HG02571 (cell line): ENCODE measurements around the gene LRTM2.

Source experiments
- ATAC-seq: cut with Tn5 transposase; IDR thresholded peaks from one replicate; pipeline ENCODE4 v1.9.1; 2021; ENCODE audit warnings: mild to moderate bottlenecking, moderate library complexity; ENCODE audit not compliant: unreplicated experiment

Gene LRTM2

DNA sequence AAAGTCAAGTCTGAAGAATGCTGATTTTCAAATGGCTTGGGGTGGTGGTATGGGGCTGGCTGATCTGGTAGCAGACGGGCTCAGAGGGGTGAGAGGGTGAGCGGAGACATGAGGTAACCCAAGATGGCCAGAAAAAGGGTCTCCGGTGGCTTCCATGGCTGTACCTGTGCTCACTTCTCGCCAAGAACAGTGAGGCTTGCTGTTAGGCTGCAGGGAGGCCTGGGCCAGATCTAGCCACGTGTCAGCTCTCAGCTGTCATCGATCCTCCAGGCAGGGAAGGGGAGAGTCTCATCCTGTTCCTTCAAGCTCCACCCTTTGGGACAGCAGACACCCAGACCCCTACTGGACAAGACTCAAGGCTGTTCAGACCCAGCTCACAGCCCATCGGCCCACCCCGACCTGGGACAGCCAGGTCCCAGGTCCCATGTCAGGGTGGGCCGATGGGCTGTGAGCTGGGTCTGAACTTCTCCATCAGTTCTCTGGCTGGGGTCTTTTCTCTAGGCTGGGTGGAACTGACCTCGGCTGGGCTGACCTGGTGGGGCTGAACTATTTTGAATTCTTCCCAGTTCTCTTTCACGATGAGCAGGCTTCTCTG is 9.0 kb downstream of the LRTM2 start:
- no peak for ATAC-seq

DNA sequence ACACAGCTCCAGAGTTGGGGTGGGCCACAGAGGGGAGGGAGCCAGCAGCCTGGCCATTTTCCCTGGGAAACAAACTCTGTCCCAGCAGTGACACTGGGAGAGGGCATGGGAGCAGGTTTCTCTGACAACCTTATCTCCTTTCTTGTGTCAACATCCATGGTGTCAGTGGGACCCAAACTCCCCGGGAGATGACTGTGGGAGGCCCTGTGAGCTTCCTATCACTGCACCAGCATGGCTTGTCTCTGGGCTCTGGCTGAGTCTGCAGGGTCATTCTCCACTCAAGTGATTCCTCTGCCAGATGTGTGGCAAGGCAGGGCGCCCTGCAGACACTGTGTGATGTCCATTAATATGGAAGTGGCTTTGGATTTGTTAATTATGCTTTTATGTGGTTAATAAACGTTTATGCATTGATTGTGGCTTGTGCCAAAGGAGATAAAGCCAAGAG is 10.1 kb downstream of the LRTM2 start:
- ATAC-seq = no peak

DNA sequence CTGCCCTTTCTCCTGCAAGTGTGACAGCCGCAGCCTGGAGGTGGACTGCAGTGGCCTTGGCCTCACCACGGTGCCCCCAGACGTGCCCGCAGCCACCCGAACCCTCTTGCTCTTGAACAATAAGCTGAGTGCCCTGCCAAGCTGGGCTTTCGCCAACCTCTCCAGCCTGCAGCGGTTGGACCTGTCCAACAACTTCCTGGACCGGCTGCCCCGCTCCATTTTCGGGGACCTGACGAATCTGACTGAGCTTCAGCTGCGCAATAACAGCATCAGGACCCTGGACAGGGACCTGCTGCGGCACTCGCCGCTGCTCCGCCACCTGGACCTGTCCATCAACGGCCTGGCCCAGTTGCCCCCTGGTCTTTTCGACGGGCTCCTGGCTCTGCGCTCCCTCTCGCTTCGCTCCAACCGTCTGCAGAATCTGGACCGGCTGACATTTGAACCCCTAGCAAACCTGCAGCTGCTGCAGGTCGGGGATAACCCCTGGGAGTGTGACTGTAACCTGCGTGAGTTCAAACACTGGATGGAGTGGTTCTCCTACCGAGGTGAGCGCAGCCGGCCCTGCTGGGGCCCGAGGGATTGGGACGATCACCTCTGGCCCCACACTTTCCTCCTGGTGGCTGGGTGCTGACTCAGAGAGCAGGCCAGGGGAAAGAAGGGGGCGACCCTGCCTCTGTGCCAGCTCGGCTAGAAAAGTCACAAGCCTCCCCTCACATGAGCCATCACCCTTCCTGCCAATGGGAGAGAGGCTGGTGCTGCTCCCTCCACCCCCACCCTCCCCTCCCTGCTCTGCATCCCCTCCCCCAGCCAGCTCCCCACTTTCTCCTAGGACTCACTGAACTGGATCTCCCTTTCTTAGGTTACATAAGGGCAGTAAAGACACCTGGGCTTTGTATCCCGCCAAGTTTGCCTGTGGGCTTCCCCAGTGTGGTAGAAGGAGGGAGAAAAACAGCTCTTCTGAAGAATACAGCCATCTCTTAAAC is 10.9 kb downstream of the LRTM2 start:
- no peak for ATAC-seq

DNA sequence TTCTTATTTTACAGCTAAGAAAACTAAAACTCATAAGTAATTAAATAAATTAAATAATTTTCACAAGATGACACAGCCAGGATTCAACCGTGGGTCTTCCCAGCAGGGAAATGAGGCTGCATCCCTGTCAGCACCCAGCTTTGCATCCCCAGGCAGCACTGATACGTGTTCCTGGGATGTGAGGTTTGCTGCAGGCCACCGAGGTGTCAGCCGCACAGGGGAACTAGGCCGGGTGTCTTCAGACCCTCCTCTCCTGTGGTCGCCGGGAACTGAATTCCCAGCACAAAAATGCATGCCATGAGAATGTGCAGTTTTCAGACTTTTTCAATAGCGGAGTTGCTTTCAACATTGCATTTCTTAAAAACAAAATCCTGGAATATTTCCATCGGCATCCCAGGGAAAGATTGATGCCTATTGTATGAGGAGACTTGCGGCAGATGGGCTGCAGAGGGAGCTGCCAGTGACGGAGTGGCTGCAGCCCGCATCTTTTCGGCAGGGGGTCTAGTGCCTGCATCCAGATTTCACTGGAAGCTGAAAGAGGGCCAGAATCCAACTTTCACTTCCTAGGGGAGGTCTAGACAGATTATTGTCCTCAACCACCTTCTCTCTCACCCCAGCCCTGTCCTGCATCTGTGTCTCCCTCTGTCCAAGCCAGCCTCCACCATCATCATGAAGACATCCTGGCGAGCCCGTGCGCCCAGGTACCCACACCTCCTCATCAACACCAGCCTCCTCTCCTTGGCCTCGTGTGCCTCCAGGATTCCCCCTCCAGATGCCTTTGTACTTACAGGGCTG is 12.6 kb downstream of the LRTM2 start:
- no peak for ATAC-seq

DNA sequence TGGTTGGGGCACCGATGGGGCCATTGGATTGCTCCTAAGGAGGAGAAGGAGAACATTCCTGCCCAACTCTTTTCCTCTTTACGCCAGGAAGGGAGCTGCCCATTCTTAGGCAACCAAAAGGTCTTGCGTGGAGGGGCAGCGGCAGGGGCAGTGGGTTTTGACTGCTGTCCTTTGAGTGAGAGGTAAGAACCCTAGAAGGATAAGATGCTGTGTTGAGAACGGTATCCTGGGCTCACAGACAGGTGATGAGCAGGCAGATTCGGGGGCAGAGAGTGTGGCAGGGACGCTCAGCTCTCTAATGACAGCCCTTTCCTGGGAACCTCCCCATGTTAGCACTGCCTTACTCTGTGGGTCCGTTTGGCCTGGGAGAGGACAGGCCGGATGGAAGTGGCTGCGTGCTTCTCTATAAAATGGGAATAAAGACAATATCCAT is 13.2 kb downstream of the LRTM2 start:
- no peak for ATAC-seq

DNA sequence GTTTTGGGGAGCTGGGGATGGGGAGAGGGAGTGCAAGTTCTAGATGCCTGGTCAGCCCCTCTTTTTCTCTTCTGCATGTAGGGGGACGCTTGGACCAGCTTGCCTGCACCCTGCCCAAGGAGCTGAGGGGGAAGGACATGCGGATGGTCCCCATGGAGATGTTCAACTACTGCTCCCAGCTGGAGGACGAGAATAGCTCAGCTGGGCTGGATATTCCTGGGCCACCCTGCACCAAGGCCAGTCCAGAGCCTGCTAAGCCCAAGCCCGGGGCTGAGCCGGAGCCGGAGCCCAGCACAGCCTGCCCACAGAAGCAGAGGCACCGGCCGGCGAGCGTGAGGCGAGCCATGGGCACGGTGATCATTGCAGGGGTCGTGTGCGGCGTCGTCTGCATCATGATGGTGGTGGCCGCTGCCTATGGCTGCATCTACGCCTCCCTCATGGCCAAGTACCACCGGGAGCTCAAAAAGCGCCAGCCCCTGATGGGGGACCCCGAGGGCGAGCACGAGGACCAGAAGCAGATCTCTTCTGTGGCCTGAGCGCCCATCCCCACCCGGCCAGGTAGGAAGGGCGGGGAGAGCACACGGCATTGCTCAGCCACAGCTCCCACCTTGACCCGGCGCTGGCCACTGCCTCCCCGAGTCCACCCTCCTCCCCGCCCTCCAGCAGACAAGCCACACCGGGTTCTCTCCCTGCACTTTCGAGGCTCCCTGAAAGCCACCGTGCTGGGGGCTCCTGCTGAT is 14.0 kb downstream of the LRTM2 start:
- no peak for ATAC-seq

DNA sequence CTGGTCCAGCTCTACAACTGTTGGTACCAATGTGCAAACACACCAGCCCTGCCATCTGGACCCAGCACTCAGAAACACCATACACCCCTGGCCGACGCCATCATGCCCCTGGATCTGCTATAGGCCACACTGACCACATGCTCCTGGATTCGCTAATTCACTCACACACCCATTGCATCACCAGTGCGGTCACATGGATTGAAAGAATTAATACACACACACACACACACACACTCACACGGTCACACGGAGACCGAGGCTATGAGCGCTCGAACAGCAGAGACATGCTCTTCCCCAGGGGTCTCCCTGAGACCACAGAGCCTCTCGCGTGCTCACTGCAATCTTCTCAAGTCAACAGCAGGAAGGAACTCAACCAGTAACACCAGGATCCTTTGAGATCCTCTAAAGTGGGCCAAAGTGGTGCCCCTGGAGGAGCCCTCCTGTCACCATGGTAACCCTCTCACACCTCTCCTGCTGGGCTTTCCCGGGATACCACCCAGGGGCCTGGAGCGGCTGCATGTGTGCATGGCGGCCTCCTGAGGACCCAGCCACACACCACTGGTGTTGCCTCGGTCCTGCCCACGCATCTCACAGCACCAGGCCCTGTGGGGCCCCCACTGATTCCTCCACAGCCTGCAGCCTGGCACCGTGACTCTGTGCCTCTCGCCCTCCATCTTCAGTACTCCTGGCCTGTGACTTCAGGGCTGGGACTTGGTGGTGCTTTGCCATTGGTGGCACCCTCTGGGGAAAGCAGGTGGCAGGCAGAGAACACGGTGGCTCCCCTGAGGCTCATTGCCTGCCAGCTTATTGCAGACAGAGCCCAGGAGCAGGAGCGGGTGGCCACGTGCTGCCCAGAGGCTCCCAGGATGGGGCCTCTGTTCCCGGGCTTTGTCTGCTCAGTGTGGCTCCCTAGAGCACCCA is 15.1 kb downstream of the LRTM2 start:
- ATAC-seq = no peak

DNA sequence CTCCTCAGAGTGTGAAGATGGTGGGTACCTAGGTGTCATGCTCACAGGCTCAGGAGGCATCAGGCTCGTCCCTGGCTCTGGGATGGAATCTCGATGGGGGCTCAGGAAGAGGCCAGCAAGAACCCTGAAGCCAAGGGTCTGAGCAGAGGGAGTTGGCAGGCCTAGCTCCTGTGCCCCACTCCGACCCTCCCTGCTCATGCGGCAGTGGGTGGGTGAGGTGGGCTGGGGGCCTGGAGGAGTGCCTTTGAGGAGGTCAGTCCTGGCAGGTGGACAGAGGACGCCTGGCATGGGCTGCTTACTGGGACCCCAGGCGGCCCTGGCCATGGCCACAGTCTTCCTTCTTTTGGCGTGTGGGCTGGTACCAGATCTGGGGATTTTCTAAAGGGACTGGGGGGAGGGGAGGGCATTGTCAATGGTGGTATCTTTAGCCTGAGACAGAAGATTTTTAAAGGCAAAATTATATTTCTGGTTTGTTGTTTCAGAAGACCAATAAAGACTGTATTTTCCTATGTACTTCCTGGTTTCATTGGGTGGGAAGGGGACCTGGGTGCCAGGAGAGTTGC is 16.0 kb downstream of the LRTM2 start:
- ATAC-seq = no peak

DNA sequence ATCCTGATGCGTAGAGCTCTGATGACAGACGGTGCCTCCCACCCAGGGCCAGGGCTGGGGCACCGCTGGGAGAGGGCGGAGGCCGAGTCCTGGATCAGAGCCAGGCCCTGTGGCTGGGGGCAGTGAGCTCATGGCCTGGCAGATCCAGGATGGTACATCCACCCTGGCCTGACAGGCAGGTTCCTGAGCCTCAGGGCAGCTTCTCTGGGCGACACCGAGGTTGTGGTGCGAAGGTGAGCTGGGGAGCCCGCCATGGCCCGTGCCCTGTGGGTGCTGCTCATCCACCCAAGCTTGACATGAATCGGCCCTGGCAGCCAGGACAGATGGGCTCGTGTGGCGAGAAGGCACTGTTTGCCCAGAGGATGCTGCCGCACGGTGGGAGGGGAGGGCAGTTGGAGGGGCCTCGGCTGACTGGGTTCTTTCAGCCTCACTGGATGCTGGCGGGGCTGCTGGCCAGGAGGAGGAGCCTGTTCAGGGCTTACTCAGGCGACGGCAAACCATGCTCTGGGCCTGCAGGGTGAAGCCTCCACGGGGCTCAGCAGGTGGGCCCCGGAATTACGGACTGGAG is 16.6 kb downstream of the LRTM2 start:
- no peak for ATAC-seq

DNA sequence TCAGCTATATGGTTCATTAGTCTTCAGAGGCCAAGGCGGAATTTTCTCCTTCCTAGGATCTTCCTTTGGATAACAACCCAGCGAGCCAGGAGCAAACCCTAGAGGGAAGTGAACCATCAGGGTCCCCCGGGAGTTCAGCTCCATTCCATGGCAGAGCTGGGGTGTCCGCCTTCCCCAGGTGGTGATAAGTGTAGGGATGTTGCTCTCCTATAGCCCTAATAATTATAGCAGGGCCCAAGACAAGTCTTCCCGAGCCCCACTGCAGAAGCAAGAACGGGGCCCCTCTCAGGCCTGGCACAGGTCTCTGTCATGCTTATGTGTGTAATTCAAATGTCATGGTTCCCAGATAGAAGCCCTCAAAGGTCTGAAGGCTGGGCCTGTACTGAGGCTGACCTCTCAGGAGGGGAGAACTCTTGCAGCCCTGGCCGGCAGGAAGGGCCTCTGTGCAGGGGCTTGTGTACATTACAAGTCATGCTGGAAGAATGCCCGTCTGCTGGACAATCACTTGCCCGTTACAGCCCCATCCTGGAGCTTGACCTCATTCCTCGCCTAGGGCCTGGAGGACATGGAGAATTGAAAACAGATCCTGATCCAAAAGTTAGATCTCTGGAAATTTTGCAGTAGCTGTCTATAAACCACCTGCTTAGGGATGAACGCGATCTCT is 17.3 kb downstream of the LRTM2 start:
- ATAC-seq = no peak

DNA sequence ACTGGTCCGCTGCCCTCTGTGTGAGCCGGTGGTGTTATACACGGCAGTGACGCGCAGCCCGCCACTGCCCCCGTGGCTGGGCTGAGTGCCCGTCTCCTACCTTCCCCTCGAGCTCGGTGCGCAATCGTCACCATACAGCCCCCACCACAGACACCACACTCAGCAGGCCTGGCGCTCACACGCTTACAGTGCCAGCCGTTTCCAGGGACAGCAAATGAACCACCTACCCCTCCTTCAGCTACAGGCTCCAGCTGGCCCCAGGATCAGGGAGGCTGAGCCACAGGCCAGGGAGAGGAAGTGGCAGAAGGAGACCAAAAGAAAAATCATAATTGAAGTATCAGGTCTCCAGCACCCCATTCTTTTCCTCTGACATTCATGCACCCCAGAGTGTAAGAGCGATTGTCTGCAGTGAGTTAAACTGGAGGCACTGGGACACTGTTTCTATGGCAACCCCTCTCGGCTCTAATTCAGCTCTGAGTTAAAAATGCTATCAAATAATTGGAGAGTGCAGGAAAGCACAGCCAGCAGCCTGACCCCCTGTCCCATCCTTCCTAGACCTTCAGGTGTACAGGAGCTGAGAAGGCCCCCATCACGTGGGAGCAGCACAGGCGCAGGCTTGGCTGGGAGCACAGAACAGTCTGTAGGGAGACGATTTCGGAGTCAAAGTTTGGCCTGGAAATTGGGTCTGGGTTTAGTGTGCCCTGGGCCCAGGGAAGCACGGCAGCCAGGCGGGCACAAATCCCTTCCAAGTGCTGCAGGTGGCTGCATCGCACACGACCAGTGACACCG is 18.0 kb downstream of the LRTM2 start:
- no peak for ATAC-seq

DNA sequence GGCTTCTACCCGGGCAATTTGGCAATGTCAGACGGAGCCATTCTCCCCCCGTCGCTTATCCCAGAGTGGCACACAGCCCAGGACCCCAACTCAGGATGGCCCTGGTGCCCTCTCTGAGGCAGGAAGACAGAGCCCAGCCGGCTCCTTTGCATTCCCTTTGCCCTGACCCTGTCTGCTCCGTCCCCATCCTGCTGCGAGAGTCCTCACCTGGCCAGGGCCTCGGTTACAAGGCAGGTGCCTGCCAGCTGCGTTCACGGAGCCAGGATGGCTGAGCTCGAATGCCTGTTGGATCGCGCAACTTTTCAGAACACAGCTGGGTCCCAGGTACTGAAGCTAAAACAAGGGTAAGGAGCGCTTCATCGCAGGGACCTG is 18.6 kb downstream of the LRTM2 start:
- ATAC-seq = no peak

DNA sequence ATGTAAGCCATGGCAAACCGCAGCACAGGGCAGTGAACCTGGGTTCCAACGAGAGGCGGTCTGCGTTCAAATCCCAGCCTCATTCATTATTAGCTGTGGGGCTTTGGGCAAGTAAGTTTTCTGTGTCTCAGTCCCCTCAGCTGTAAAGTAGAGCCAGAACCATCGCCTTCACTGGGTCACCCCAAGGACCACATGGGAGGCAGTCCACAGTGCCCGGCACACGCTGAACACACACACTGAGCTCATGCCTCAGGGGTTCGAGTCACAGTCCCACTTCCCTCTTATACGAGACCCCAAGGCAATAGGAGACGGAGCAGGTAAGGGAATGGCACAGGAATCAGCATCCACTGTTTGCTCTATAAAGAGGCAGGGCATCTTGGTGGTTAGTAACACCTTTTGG is 19.1 kb downstream of the LRTM2 start:
- no peak for ATAC-seq

DNA sequence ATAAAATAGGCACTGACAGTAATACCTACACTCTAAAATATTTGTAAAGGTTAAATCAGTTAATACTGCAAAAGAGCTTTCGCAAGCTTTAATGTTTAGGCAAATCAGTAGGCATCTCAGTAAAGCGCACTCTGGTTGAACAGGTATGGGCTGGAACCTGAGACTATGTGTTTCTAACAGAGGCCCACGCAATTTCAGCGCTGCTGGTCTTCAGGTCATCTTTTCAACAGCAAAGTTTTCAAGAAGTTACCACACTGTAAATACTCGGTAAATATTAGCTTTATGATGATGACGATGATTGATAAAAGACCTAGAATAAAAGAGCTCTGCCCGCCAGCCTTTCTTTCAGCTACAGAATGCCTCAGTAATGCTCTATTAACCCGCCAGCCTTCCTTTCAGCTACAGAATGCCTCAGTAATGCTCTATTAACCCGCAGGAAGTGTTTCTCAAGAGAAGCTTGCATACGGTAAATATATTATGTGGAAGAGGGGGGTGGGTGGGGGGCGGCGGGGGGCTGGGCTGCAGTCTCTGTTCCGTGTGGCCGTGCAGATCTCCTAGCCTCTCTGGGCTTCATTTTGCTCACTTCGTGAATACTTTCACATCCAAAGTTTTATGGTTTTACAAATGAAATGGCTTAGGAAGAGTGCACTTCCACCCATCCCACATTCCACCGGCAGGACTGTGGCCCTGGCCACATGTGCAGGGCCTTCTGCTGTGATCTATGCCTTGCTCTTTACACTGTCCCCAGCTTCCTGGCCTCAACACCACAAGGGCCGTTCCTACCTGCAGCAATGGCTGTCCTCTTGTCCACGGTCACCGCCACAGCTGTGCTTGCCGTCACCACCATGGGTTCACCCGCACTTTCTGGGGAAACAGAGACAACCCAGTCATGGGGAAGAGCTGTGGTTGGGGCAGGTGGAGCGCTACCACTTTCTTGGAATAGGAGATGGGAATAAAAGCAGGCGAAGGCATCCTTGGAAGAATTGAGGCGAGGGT is 19.9 kb downstream of the LRTM2 start:
- no peak for ATAC-seq

DNA sequence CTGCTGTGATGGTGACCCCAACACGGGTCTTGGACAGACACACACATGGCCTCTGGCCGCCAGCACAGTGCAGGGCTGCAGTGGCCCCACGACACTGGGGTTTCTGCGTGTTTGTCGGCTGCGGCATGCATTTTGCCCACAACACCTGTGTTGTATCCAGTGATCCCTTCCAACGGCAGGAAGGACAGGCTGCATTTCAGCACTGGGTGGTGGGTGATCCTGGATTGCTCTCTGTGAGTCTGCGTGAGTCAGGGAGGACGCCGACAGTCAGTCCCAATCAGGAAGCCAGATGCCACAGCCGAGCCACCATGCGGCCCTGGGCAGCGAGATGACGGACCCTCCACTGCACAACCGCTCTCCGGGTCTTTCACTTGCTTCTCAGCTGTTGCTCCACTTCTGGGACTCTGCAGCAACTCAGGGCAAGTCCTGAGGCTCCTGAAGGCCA is 20.6 kb downstream of the LRTM2 start:
- no peak for ATAC-seq

DNA sequence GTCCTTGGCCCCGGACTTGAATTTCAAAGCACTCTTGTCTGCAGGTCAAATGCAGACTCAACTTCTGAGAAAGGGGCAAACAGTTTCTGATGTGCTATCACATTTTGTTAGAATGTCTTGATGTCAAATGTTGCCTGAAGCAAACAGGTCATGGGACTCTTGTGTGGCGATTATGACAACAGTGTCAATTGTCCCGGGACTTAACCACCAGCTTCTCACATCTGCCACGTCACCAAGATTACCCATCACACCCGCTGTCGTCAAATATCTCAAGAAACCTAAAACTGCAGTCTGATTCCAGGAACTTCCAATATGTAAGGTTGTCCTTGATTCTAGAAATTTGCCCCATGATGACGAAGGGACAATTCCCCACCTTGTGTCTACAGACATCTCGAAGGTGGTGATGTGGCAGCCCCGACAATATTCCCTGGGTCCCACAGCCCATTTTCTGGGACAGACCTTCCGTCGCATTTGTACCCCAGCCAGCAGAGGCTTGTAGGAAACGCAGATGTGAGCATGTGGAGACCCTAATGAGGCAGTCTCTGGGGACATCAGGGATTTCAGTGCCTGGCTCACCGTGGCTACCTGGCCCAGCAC is 21.3 kb downstream of the LRTM2 start:
- ATAC-seq = no peak
